Nasal cavity respiratory epithelium epithelial cell of viscerocranial mucosa (primary cell): Measurements from ENCODE around the gene PCDH8. TPM values are rescaled to one million over a fixed set of nuclear protein-coding genes. Genes with fewer than 3 reads are reported as not detected.

Experiments used
- total RNA-seq: library from RNA; depleted of rRNA; stranded (reverse); fragments of >200 nt; gene quantifications from 2 replicates; pipeline ENCODE4 v1.2.3, GENCODE V29; 2014

The PCDH8 gene
- not detected in 2 replicates for total RNA-seq

GRCh38 chr13:52848455-52849195, at the start of gene PCDH8:
TSS of gene PCDH8 (minus strand) at chr13:52848640. CDS start at chr13:52848436, 204 bp downstream.

Other genes starting within 250 kb of the PCDH8 start
- gene HNRNPA1L2, start 206.2 kb downstream of the PCDH8 start, total RNA-seq: 4.3 and 4.8 TPM in 2 replicates
- gene SUGT1, start 195.8 kb downstream of the PCDH8 start, total RNA-seq: 34.2 and 36.2 TPM in 2 replicates
- not detected in 2 replicates for gene CNMD, start 108.8 kb downstream of the PCDH8 start, total RNA-seq
- gene OLFM4, start 180.2 kb upstream of the PCDH8 start, total RNA-seq: not detected in 2 replicates